ENCODE results near the gene UEVLD.
A peak's percentile ranks its signal among the peaks of the same experiment; 100 is the strongest.
"Not testable (repeated sequence)": the region's sequence is repeated elsewhere in the genome, so short reads cannot be mapped to it uniquely, and the experiment has no call there.

UEVLD gene
- 6.5 to 11.7 reads per million in 2 donors for total RNA-seq

DNA sequence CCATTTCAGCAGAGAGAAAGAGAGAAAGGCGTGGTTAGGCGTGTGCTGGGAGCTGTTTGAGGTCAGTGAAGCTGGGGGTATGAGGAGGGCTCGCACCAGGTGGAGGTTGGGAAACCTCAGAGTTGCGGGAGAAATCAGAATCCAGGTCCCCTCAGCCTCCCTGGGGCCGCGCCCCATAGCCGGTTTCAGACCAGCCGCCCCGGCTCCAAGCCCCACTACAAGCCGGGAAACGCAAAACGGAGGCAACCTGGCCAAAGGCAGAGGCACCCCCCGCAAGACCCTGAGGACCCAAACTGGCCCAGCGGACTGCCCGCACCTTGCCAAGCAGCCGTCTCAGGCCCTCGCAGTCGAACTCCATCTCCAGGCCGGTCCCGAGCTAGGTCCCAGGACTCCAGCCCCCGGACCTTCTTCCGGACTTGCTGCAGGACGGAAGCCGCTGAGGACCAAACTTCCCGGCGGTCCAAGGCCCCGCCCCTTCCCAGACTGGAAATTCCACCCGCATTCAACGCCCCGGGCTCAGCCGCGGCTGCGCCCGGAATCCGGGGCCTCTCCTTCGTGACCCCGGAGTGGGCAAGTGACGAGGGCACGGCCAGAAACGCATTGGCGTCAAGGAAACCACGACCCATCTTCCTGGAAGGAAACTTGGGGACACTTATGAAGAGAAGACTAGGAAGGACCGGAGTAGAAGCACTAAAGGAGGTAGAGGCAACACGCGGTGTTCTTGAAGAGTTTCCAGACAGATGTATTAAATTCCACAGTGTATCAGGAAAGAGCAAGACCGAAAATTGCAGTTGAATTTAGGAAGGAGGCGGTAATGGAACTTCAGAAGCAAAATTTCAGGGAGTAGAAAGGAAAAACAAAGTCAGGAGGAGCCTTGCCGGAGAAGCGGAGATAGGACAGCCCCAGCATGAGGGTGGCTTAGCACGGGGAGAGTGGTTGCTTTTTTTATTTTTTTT lies at the start of gene UEVLD:
UEVLD (minus strand) TSS at position 438 of the 956 bp plus-strand sequence; CDS start at position 358, 80 bp downstream.
- peak; percentile 26 to 67 (median 50) for DNase-seq

DNA sequence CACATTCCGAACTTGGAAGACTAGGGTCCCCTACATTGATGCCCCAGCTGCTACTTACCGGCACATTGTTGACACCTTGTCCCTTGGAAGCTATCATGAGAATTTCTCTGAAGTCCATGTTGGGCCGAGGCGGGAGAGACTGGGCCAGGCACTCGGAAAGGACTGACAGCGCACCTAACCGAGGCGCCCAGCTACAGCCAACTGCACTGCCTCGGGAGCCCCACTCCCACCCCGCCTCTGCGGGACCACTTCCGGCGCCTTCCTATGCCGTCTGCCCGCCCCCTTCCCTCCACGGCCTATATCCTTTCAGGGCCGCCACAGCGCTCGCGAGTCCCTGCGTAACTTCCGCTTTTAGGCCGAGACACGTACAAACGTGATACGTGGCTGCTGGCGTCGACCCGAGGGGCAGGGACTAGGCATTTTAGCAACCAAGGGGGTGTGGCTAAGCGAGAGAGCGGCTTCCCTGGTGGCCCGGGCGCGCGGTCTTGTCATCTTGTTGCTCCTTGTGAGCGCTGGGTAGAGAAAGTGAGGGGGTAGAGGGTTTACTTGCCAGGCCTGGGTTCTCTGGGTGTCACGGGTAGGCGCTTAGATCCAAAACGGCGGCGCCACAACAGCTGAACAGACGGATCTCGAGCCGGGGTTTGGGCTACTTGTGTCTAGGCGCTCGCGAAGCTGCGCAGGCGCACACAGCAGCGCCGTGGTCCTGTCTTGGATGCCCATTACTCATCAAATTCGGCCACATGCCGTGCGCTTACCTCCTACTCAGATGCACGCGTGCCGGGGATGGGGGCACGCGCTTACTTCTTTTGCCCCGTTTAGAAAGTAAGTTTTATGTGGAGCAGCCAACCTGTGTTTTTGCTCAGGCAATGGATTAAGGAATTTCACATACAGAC lies 45.9 kb upstream of the UEVLD start, which contains the start of gene SPTY2D1:
SPTY2D1 (minus strand) TSS at position 203 of the 893 bp plus-strand sequence; CDS start at position 118, 85 bp downstream.
- DNase-seq: peak; percentile 89 to 100 (median 97)

DNA sequence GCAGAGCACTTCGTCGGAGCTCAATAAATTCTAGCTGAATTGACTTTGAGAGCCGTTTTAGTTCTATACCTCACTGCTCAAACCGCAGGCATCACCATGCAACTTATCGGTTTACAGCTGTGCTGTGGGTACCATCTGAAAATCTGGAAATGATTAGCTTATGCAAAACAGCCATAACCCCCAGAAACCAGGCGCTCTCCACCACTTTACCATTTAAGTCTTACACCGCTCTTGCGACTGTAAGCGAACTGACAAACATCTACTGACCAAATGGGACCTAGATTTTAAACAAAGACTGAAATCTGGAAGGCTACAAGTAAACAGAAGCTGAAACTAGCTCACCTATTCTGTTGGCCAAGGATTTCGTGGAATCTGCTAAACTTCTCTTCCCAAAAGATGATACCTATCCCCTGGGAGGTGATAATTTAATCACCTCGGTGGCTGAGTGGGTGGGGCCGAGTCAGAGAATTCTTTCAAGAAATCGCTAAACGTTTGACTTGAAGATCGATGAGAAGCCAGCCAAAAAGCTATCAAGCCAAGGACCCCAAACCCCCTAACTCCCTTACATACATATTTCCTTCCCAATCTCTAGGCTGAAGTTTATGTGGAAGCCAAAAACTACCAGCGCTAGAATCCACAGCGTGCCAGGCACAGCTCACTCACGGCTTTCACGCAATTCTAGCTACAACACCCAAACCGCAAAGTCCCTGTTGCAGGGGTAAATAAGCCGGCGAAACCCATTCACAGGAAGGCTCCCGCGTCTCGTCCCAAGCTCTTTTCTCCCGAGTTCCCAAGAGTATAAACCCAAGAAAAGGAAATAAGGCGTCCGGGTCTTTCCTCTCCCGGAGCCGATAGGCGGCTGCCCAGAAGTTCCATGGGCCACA lies 45.0 kb upstream of the UEVLD start:
- peak in 1 of 5 experiments; percentile 89 for DNase-seq

DNA sequence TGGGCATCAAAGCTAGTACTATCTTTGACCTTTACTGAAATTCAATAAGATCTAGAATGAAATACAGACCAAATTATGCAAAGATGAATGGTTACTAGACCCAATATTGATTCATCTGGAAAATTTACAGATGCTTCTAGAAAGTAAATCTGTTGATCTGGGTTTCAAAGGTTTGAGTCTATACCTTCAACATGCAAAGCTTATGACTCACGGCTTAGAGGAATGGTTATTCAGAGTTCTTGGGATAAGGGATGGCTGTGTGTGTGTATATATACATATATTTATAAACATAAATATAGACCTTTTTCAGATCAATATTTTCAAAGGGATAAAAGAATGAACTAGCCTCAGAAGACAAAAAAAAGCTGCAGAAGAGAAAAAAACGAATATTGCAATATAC lies 44.3 kb upstream of the UEVLD start:
- no peak for DNase-seq

DNA sequence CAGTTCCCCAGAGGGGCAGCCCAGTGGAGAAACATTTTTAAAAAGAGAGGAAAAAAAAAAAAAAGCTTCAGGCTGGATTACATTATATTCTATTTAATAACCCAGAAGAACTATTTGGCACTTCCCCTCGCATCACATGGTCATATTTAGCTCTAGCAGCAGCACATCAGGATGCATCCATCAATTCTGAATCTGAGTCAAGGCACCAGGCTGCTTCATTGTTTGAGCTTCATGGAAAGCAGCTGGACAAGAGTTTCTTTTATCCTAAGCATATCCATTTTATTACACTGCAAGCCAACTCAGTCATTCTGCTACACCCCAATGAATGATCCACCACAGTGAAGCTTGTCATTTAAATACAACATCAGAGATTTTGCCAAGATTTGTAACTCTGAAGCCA lies 35.6 kb upstream of the UEVLD start:
- no peak for DNase-seq

DNA sequence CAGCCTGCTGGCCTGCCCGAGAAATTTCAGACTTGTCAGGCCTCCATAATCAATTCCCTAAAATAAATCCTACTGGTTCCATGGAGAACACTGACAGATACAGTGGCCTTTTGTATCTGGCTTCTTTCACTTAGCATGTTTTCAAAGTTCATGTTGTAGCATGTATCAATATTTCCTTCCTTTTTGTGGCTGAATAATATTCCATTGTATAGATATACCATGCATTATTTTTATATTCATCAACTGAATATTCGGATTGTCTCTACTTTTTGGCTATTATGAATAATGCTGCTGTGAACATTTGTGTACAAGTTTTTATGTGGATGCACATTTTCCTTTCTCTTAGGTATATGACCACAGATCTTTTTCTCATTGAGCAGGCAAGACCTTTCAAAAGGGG lies 35.2 kb upstream of the UEVLD start:
- DNase-seq: no peak

DNA sequence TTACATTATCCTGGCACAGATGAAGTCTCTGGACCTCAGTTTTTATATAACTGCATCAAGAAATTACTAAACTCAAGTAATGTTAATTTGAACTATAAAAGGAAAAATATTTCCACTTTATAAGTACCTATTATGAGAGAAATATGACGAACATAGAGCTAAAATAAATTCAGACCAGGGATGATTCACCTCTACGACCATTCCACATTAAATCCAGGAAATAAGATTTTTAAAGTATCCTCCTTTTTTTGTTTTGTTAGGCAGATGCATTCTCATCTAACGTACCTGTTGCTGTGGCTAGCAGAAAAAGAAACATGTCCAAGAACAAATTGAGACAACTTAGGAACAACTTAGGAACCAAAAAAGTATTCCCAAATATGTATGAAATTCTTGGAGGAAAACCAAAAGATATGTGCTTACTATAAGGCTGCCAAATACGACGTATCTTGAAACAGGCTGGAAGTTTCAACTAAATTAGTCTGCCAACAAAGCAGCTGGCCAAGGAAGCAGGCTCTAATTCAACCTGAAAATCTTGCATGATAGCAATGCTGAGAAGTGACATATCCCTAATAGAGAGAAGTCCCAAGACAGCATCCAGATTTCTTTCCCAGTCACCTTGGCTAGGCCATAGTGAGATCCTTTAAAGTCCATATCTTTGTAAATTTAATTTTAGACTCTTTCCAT lies 29.9 kb upstream of the UEVLD start:
- no peak for DNase-seq

DNA sequence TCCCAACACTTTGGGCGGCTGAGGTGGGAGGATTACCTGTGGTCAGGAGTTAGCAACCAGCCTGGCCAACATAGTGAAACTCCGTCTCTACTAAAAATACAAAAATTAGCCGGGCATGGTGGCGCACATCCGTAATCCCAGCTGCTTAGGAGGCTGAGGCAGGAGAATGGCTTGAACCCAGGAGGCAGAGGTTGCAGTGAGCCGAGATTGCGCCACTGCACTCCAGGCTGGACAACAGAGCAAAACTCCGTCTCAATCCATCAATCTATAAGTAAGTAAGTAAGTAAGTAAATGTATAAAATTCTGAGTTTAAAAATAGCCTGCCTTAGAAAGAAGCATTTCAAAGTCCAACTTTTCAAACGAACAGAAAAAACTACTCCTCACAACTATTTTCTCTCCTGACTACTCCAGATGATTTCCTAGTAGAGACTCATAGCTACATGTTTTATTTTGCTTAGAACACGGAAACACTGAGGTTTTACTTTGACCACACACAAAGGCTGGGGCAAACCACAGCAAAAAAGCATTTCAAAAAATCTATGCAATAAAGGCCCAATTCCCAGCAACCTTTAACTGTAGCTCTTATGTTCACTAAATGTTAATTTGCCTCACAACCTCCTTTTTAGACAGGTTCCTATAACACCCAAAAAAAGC lies 29.3 kb upstream of the UEVLD start:
- peak in 3 of 5 experiments; percentile 9 to 79 (median 53) for DNase-seq

DNA sequence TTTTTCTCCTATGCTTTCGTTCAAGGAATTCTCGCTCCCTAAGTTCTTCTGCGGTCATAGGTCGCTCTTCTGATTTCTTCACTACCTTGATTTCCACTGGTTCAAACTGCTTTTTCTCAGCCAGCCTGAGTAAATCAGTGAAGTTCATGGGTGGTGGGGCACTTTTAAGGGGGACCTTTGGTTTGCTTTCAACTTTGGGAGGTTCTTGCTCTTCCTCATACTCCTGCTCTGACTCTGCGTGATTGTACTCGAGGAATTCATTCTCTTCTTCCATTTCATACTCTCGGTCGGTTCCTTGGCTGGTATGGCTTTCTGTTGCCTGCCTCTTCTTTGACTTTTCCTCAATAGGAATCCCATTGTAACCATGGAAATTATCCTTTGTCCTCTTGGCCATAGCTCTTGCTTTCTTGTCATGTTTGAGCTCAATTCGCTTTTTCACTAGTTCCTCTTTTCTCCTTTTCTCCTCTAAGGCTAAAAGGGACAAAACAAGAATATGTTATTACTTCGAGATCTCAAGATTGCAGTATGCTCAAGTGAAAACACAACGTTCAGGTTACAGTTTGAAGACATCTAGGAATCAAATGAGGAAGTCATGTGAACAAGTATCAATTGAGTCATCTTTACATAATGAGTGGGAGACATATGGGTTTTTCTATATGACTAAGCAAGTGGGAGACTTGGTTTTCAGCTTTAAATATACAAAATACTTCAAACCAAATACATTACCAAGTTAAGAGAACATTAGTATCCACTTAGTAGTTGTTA lies 27.3 kb upstream of the UEVLD start:
- peak in 1 of 5 experiments; percentile 85 for DNase-seq

DNA sequence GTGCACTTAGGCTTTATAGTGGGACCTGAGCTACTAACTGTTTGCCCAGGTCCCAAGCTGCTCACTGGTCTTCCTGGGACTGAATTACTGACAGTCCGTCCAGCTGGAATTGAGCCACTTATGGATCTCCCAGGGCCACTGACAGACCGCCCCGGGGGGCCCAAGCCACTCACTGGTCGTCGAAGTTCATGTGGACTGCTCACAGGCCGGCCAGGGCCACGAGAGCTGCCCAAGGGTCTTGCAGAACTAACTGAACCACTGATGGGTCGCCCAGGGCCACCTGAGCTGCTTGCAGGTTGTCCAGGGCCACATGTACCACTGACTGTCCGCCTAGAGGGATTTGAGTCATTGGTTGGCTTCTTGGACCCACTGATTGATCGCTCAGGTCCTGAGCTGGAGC lies 26.1 kb upstream of the UEVLD start:
- DNase-seq: no peak

DNA sequence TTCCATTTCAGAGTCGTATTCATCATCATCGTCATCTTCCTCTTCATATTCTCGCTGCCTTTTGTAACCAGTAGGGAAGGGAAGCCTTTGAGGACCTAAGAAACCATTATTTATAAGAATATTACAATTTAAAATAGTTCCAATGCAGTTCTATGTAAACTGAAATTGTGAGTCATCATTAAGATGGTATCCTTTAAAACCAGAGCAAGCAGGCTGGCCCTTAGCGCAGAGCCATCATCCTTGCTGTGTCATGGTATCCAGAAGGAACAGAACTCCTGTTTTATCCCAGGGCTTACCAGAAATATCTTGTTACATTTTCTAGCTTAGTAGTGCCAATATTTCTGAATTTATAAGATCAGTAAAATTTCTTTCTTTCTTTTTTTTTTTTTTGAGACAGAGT lies 23.9 kb upstream of the UEVLD start:
- no peak for DNase-seq

DNA sequence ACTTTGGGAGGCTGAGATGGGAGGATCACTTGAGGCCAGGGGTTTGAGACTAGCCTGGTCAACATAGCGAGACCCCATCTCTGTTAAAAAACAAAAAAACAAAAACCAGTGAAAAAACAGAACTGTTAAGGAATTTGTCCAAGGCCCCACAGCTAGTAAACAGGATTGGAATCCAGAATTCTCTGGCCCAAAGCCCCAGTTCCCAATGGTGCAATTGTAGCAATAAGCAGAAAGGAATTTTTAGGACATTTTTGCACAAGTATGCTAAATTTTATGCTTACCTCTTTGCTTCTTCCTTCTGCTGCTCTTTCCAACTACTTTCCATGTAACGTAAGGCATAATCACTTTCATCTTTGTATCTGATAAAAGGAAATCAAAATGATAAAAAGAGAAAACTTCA lies 22.7 kb upstream of the UEVLD start:
- no peak for DNase-seq

DNA sequence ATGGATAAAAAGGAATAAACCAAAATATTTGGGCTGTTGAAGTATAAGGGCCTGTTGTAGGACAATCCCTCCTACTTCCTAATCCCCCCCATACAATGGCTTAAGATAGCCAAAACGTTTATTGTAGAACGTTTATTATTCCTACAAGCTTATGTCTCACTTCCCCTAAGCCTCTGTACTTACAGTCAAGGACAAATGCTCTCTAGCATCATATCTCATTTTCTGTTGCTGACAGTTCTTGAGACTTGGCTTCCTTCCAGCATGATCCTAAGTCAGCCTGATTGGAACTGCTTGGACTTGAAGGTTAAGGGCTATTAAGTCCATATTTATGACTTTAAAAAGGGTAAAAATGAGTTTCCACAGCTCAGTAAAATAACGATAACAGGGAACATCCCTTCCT lies 19.8 kb upstream of the UEVLD start:
- no peak for DNase-seq

DNA sequence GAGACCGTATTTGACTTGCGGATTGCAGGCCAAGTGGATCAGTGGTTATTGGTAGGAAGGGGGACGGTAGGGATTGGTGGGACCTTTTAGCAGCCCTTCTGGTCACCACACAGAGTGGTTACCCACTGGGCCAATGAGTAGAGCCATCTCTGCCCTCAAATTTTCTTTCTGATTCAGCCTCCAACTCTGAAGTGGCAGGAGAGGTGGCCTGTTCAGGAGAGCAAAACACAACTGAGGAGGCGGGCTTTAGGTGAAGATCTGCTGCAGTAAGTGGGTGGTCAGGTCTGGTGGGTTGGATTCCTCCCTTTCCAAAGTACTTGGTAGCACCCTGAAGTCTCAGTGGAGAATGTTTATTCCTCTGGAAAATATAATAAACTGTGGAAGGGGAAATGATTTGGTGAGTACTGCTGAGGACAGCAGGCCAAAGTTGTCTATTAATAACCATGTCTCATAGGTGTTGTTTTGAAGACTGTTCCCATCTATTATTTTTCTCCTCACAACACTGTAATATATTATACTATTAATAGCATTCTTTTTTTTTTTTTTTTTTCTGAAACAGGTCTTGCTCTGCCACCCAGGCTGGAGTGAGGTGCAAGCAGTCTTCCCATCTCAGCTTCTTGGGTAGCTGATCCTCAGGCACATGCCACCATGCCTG lies 12.5 kb upstream of the UEVLD start:
- DNase-seq: no peak

DNA sequence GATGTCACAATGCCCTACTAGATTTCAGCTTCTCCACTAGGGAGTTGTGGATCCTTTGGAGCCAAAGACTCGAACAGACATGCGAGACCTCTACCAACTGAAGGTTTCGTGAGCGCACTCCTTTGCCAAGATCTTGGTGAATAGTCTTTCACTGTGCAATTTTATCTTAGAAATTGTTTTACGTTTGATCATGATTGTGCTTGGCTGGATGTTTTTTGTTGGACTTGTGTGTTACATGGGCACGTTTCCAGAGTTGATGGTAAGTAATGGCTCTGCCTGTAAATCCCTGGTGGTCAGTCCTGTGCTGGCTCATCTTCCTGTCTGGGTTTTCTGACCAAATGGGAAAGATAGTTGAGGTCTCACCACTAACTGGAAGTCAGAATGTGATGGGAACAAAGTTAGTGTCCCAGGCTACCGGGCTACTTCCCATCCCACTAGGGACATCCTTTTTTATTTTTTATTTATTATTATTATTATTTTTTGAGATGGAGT lies 11.3 kb upstream of the UEVLD start, which contains the start of gene MISFA:
MISFA (plus strand) TSS at position 51 of the 492 bp plus-strand sequence; CDS start at position 191, 140 bp downstream.
- DNase-seq: no peak

DNA sequence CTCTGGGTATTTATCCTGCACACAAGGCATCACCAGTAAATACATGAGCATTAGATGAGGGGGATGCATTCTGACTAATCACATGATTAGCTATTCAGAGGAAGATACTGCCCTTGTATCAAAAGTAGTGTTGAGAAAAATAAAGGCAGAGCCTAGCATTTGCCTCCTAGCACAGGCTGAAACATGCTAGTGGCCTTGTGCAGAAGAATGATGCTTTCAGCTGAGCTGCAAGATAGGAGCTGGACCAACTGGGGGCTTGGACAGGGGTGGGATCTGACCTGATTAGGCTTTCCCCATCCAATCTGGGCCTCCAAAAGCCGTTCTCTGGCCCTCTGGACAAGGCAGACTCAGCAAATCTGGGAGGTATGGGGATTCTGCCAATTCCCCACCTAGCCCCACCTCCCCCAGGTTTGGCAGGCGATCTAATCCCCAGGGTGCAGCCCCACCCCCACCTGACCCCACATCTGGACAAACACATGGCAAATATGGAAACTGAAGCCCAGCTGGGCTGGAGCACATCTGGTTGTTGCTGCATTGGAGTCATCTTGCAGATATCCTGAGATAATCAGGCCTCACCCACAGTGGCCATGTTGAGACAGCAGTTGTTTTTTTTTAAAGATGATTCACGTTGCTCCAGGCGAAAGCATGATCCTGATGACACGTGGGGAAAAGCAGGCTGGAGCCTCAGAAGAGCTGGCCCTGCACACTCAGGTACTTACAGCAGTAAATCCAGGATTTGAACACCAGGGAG lies 6.6 kb upstream of the UEVLD start:
- DNase-seq: no peak

DNA sequence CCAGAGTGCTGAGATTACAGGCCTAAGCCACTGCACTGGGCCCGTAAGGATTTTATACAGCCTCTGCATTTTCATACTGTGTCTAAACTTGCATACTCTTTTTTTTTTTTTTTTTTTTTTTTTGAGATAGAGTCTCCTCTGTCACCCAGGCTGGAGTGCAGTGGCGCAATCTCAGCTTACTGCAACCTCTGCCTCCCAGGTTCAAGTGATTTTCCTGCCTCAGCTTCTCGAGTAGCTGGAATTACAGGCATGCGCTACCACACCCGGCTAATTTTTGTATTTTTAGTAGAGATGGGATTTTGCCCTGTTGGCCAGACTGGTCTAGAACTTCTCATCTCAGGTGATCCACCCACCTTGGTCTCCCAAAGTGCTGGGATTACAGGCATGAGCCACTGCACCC lies 5.6 kb upstream of the UEVLD start:
- DNase-seq: not testable (repeated sequence)

DNA sequence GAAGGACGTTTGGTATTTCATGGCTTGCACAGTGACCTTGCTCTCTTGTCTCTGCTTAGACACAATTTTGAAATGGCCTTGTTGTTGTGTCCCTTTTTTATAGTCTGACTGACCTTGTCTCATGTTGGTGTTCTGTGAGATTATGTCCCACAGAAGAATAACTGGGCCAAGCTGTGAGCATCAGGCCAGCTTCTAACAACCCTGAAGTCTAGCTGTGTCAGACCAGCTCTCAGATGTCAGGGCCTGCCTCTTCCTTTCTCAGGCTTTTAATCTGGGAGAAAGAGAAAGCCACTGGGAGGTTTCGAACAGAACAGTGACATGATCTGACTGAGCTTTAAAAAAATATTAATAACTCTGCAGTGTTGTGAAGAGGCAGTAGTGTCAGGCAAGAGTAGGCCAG lies 2.0 kb upstream of the UEVLD start:
- DNase-seq: no peak

DNA sequence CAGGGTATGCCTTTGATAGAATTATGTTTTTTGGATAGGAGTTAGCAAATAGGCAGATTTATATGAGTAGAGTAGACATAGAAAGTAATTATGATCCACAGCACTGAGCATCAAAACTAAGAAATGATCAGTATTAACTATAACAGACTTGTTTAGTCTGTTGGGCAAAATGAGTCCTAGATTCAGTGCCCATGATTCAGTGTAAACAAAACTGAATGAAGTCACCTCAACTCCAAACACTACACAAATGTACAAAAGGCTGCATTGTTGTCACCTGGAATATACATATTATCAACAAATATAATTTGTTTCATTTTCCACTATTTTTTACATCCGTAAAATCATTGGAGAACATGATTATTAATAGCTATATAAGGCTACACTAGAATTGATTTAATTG lies 6.7 kb downstream of the UEVLD start:
- no peak for DNase-seq

Measured in T-helper 2 cell (primary cell).